T-helper 22 cell (primary cell): ENCODE measurements around the gene KIF1B.
"Not testable (repeated sequence)": the region's sequence is repeated elsewhere in the genome, so short reads cannot be mapped to it uniquely, and the experiment has no call there.

Experiments used
- DNase-seq: peaks from one replicate; pipeline ENCODE4 v3.0.0-alpha.2; 2020; ENCODE audit warnings: low read depth

Gene KIF1B

GRCh38 chr1:10386761-10387676 is 176.6 kb downstream of the KIF1B start:
- no peak for DNase-seq

DNA sequence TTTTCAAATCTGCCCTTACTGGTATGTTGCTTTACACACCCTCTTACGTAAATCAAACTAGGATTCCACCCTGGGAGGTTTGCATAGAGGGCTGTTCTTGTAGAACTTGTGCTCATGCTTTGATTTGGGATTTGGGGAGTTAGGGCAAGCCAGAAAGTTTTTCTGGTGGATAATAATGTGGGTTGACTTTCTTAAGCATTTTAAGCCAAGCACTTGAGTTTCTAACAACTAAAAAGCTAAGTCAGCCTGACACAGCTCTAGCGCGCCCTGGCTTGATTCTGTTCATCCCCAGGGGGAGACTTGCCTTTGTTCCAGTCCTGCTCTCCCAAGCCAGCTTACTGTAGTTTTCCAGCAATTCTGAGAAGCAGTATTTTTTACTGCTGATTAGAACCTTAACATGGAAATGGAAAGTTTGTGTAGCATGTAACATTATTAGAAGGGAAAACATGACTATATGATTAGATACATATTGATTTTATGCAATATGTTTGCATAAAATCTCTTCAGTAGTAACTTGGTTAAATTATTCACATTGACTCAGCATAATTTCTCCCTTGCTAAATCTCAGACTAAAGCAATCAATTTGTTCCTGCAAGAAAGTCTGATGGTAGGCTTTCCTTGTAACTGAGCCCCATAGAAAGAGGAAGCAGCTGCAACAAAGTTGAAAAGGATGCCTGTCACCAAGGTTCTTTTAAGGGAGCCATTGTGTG is 177.5 kb downstream of the KIF1B start:
- DNase-seq = no peak

DNA sequence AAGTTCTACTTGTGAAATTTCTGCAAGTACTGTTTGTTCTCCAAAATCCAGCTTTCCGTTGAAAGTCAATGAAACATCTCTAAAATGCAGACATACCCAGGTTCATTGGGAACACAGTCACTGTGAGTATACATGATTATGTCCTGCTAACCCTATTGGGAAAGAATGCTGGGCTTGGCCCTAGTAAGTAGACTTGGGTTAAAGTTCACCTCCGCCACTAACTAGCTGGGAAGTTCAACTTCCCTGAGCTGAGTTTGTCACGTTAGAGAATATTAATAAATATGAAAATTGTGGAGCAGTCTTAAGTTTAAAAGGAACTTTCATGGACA is 178.0 kb downstream of the KIF1B start:
- no peak for DNase-seq

DNA sequence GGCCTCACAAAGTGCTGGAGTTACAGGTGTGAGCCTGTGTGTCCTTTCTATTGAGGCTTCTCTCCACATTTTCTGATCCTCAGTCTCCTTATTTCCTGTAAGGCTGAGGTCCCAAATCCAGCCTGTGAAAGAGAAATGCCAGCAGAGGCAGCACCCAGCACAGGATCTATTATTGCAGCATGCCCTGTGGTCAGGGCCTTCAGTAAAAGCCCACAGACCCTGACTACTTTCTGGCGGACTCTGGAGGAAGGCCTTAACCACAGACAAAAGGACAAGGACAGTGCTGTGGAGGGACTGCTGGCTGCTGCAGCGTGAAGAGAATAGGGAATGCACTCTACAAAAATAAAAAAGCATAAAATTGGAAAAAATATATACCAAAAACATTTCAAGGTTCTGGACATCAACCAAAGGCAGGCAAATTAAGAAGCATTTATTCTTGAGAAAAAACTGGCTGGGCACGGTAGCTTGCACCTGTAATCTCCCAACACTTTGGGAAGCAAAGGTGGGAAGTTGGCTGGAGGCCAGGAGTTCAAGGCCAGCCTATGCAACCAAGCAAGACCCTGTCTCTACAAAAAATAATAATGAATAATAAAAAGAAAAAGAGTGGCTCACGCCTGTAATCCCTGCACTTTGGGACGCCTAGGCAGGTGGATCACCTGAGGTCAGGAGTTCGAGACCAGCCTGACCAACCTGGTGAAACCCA is 179.1 kb downstream of the KIF1B start:
- DNase-seq = no peak

DNA sequence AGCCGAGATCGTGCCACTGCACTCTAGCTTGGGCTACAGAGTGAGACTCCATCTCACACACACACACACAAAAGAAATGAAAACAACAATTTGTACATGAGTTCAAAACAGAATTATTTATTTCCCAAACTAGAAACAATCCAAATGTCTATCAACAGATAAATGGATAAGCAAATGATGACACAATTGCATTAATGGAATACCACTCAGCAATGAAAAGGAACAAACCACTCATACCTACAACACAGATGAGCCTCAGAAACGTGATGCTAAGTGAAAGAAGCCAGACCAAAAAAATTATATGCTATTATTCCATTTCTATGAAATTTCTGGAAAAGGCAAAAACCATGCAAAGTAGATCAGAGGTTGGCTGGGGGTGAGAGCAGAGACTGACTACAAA is 186.5 kb downstream of the KIF1B start:
- DNase-seq = no peak

GRCh38 chr1:10398278-10398733 is 187.9 kb downstream of the KIF1B start:
- DNase-seq = no peak

DNA sequence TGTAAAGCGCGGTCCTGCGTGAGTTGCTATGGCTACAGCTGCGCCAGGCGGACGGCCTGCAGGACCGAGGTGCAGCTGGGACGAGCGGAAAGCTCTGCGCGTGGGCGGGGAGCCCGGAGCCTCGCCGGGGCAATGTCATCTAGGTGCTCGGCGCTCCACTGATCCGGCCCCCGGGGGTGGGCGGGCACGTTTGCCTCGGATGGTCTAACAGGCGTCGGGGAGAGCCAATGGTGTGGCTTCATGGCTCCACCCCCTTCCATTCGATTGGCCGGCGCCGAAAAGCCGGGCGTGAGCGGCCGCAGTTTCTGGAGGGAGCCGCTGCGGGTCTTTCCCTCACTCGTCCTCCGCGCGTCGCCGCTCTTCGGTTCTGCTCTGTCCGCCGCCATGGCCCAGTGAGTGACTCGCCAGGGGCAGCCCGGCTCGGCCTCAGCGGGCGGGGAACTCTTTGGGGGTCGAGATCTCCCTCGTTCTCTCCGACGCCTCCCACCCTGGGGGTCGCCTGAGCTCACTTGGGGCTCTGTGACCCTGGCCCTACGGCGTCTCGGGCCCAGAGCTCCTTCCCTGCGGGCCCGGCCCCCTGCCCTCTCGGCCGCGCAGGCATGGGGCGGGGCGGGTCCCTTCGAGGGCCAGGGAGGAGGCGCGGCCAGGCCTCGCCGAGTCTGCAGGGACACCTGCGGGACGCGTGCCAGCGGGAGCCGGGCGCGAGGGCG is 188.5 kb downstream of the KIF1B start, which contains the start of gene PGD:
TSS of gene PGD (plus strand) at position 331 of the 710 bp plus-strand sequence. CDS start at position 385, 54 bp downstream.
- DNase-seq = peak; percentile 94

- no peak for DNase-seq
Measured at GRCh38 chr1:10399444-10399941, 189.1 kb downstream of the KIF1B start.

- no peak for DNase-seq
Measured at GRCh38 chr1:10400013-10400412, 189.6 kb downstream of the KIF1B start.

DNA sequence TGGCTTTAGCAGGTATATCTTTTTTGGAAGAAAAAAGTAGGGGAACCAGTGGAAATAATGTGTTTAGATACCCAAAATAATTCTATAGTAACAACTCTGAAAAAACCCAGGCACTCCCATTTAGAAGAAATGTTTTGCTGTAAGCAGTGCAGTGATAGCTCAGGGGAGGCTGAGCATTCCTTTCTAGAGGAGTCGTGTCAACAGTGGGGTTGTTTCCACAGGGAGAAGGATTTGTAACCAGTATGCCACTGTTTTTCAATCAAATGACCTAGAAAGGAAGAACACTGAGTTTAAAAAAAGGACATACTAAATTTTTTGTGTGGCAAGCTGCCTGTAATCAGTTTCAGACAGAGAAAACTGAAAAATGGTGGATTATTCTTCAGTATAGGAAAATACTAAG is 190.9 kb downstream of the KIF1B start:
- no peak for DNase-seq

DNA sequence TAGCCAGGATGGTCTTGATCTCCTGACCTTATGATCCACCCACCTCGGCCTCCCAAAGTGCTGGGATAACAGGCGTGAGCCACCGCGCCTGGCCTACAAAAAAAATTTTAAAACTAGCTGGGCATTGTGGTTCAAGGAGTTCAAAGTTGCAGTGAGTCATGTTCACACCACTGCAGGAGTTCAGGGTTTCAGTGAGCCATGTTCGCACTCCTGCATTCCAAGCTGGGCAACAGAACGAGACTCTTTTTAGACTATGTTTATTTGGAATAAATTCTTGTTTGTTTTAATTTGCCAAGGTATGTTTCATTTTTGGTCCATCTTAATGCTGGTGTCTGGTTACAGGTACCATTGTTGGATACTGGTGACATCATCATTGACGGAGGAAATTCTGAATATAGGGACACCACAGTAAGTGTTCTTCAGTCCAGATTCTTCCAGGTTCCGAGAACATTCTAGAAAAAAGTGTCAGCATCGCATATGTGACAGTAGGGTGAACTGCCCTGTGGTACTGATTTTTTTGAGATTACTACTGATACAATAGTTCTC is 192.4 kb downstream of the KIF1B start:
- DNase-seq = no peak

DNA sequence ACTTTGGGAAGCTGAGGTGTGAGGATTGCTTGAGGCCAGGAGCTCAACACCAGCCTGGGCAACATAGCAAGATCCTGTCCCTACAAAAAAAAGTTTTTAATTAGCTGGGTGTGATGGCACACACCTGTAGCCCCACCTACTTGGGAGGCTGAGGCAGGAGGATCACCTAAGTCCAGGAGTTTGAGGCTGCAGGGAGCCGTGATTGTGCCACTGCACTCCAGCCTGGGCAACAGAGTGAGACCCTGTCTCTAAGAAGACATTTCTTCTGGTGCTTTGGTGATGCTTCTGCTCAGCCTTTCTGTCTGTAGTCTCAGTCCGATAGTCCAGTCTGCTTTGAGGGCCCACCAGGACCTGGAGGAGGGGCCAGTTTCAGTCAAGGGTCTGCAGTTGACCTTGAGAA is 196.8 kb downstream of the KIF1B start:
- DNase-seq = no peak

DNA sequence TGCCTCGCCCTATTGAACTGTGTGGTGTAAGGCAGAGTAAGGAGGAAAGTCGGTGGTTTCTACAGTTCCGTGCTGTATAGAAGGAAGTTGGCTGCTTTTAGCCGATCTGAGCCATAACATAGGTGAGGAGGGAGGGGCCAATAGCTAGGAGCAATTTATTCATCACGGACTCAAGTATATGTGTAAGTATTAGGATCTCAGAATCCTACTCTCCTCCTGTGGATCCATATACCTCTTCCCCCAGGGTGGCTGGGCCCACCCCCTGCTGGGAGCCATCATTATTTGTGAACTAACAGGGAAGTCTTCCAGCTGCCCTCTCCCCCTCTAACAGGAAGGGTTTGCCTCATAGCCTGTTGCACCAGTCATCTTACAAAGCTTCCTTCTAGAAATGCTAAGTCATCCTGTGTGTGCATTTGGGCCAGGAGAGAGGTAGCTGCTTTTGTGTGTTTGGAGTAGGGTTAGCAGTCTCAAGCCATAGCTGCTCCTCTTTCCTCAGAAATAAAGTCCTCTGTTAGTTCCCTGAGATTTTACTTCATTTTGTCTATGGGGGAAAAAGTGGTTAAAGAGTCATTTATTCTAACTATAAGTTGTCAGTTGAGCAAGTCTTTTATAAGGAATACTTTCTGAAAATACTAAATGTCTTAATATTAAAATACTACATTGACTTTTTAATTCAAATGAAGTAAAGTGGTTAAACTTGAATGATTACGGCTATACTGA is 205.0 kb downstream of the KIF1B start:
- no peak for DNase-seq

DNA sequence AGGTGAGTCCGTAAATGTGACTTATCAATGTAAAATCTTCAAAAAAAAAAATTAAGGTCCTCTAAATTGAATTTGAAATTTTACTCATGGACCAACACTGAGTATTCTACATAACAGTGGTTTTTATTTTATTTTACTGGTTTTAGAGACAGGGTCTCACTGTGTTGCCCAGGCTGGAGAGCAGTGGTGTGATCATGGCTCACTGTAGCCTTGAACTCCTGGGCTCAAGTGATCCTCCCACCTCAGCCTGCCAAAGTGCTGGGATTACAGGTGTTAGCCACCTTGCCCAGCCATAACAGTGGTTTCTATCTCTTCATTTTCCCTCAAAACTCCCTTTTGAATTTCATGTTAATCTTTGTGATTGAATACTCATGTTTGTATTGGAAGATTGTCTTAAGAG is 205.6 kb downstream of the KIF1B start:
- not testable (repeated sequence) for DNase-seq

DNA sequence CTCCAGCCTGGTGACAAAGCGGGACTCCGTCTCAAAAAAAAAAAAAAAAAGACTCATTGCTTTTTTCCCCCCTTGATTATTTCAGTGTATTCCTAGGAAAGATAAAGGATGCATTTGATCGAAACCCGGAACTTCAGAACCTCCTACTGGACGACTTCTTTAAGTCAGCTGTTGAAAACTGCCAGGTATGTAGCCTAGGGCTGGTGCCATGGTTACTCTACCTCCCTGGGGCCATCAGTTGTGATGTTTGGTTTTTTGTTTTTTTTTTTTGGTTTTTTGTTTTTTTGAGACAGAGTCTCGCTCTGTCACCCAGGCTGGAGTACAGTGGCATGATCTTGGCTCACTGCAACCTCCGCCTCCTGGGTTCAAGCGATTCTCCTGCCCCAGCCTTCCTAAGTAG is 208.4 kb downstream of the KIF1B start:
- not testable (repeated sequence) for DNase-seq

GRCh38 chr1:10419351-10419750 is 209.0 kb downstream of the KIF1B start:
- DNase-seq = no peak

DNA sequence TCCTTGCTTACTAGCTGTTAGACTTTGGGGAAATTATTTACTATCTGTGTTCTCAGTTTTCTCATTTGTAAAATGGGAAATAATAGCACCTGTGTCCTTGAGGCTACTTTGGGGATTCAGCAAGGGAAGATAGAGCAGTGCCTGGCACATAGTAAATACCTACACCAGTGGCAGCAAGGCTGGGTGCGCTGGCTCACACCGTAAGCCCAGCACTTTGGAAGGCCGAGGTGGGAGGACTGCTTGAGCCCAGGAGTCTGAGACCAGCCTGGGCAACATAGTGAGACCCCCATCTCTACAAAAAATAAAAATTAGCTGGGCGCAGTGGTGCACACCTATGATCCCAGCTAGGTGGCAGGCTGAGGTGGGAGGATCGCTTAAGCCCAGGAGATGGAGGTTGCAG is 211.3 kb downstream of the KIF1B start:
- no peak for DNase-seq

GRCh38 chr1:10424034-10424433 is 213.7 kb downstream of the KIF1B start:
- DNase-seq = no peak

DNA sequence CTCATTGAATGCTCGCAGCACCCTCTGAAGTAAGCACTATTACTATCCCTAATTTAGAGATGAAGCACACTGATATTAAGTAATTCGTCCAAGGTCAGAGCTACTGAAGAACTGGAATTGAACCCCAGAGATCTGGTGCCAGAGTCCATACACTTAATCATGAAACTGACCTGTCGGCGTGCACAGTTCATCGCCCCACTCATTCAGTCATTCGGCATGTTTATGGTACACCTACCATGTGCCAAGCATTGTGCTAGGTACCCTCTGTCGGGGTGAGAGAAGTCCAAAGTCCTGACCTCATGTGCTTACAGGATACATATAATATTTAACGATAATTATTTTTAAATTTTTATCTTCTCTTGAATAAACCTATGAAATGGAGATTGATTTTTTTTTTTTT is 214.3 kb downstream of the KIF1B start:
- DNase-seq = no peak

DNA sequence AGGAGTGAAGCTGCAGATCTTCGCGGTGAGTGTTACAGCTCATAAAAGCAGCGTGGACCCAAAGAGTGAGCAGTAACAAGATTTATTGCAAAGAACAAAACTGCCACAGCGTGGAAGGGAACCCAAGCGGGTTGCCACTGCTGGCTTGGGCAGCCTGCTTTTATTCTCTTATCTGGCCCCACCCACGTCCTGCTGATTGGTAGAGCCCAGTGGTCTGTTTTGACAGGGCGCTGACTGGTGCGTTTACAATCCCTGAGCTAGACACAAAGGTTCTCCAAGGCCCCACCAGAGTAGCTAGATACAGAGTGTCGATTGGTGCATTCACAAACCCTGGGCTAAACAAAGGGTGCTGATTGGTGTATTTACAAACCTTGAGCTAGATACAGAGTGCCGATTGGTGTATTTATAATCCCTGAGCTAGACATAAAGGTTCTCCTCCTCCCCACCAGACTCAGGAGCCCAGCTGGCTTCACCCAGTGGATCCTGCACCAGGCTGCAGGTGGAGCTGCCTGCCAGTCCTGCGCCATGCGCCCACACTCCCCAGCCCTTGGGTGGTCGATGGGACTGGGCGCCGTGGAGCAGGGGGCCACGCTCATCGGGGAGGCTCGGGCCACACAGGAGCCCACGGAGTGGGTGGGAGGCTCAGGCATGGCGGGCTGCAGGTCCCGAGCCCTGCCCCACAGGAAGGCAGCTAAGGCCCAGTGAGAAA is 215.6 kb downstream of the KIF1B start:
- not testable (repeated sequence) for DNase-seq
